Measurements from ENCODE around the gene STKLD1.

Gene STKLD1

GRCh38 chr9:133393399-133393798, 17.2 kb downstream of the STKLD1 start:
- Histone ChIP-seq H3K27me3 (ENCODE audit: control insufficient read depth, insufficient read depth, low read length) (no peaks in the 10 kb centered on the region), H3K9ac (no peak overlapping the region), H3K9me3 (ENCODE audit: control insufficient read depth, low read length) (no peaks in the 10 kb centered on the region), H3K36me3 (ENCODE audit: control insufficient read depth, insufficient read depth, low read length) (no peaks in the 10 kb centered on the region), H3K4me1 (no peaks in the 10 kb centered on the region), H3K4me3 (ENCODE audit: low read depth, low read length) (no peak overlapping the region), H3K79me2 (no peaks in the 10 kb centered on the region), H3K27ac (no peak overlapping the region), H2AFZ (no peak overlapping the region), H3K4me2 (ENCODE audit: low read length) (no peak overlapping the region)
- no peak for TF ChIP-seq CTCF (IDR thresholded peaks at IDR 0.05)

GRCh38 chr9:133394687-133395271, 18.6 kb downstream of the STKLD1 start:
- Histone ChIP-seq H3K9ac (no peak overlapping the region), H3K4me1 (no peaks in the 10 kb centered on the region), H3K27me3 (ENCODE audit: control insufficient read depth, insufficient read depth, low read length) (no peaks in the 10 kb centered on the region), H2AFZ (no peak overlapping the region), H3K27ac (no peak overlapping the region), H3K4me3 (ENCODE audit: low read depth, low read length) (no peak overlapping the region), H3K36me3 (ENCODE audit: control insufficient read depth, insufficient read depth, low read length) (no peaks in the 10 kb centered on the region), H3K4me2 (ENCODE audit: low read length) (no peak overlapping the region), H3K9me3 (ENCODE audit: control insufficient read depth, low read length) (no peaks in the 10 kb centered on the region), H3K79me2 (no peaks in the 10 kb centered on the region)
- no peak for TF ChIP-seq CTCF (IDR thresholded peaks at IDR 0.05)

GRCh38 chr9:133396952-133397351, 20.8 kb downstream of the STKLD1 start:
- H3K36me3 ChIP-seq (ENCODE audit: control insufficient read depth, insufficient read depth, low read length) = no peaks in the 10 kb centered on the region
- no peaks in the 10 kb centered on the region for H3K79me2 ChIP-seq
- no peaks in the 10 kb centered on the region for H3K9me3 ChIP-seq (ENCODE audit: control insufficient read depth, low read length)
- H3K9ac ChIP-seq = no peak overlapping the region
- H3K27me3 ChIP-seq (ENCODE audit: control insufficient read depth, insufficient read depth, low read length) = no peaks in the 10 kb centered on the region
- TF ChIP-seq CTCF (IDR thresholded peaks at IDR 0.05) = no peak
- H3K27ac ChIP-seq = no peak overlapping the region
- no peak overlapping the region for H3K4me3 ChIP-seq (ENCODE audit: low read depth, low read length)
- no peaks in the 10 kb centered on the region for H3K4me1 ChIP-seq
- H2AFZ ChIP-seq = no peak overlapping the region
- no peak overlapping the region for H3K4me2 ChIP-seq (ENCODE audit: low read length)

GRCh38 chr9:133397370-133397769, 21.2 kb downstream of the STKLD1 start:
- Histone ChIP-seq H3K4me2 (ENCODE audit: low read length) (no peak overlapping the region), H3K36me3 (ENCODE audit: control insufficient read depth, insufficient read depth, low read length) (no peaks in the 10 kb centered on the region), H3K27ac (no peak overlapping the region), H3K4me3 (ENCODE audit: low read depth, low read length) (no peak overlapping the region), H2AFZ (no peak overlapping the region), H3K9me3 (ENCODE audit: control insufficient read depth, low read length) (no peaks in the 10 kb centered on the region), H3K4me1 (no peaks in the 10 kb centered on the region), H3K27me3 (ENCODE audit: control insufficient read depth, insufficient read depth, low read length) (no peaks in the 10 kb centered on the region), H3K9ac (no peak overlapping the region), H3K79me2 (no peaks in the 10 kb centered on the region)
- TF ChIP-seq CTCF (IDR thresholded peaks at IDR 0.05) = no peak

- Histone ChIP-seq H3K36me3 (ENCODE audit: control insufficient read depth, insufficient read depth, low read length) (no peaks in the 10 kb centered on the region), H3K4me2 (ENCODE audit: low read length) (no peak overlapping the region), H3K9me3 (ENCODE audit: control insufficient read depth, low read length) (no peaks in the 10 kb centered on the region), H3K4me1 (no peaks in the 10 kb centered on the region), H3K27ac (no peak overlapping the region), H3K27me3 (ENCODE audit: control insufficient read depth, insufficient read depth, low read length) (no peaks in the 10 kb centered on the region), H3K4me3 (ENCODE audit: low read depth, low read length) (no peak overlapping the region), H3K79me2 (no peaks in the 10 kb centered on the region), H2AFZ (no peak overlapping the region), H3K9ac (no peak overlapping the region)
- TF ChIP-seq CTCF (IDR thresholded peaks at IDR 0.05) = no peak
Measured at GRCh38 chr9:133397895-133398294, 21.7 kb downstream of the STKLD1 start.
